Activated CD4-positive, alpha-beta T cell treated with anti-CD3 and anti-CD28 coated beads, Interleukin-2, amount 50 U/mL, for 16 hours (primary cell): ENCODE results near the gene IFTAP.

Experiments
- DNase-seq: peaks from one replicate; pipeline ENCODE4 v3.0.0-alpha.2; 2020

IFTAP gene

GRCh38 chr11:36600180-36600579 lies 5.9 kb downstream of the IFTAP start:
- DNase-seq = no peak

- no peak for DNase-seq
Measured at GRCh38 chr11:36601155-36601554, 6.9 kb downstream of the IFTAP start.

- no peak for DNase-seq
Measured at GRCh38 chr11:36602135-36602534, 7.8 kb downstream of the IFTAP start.

GRCh38 chr11:36605221-36606216 lies 11.2 kb downstream of the IFTAP start:
- no peak for DNase-seq

- DNase-seq = no peak
Measured at GRCh38 chr11:36608491-36609199, 14.3 kb downstream of the IFTAP start.

- no peak for DNase-seq
Measured at GRCh38 chr11:36609383-36609782, 15.1 kb downstream of the IFTAP start.

- DNase-seq = no peak
Measured at GRCh38 chr11:36615826-36616225, 21.5 kb downstream of the IFTAP start.

GRCh38 chr11:36617543-36618362 lies 23.5 kb downstream of the IFTAP start:
- no peak for DNase-seq

GRCh38 chr11:36618363-36619047 lies 24.2 kb downstream of the IFTAP start:
- DNase-seq = no peak

GRCh38 chr11:36619502-36619901 lies 25.2 kb downstream of the IFTAP start:
- DNase-seq = no peak

- no peak for DNase-seq
Measured at GRCh38 chr11:36620246-36620645, 25.9 kb downstream of the IFTAP start.

GRCh38 chr11:36622431-36623136 lies 28.3 kb downstream of the IFTAP start:
- DNase-seq = peak; percentile 18

- no peak for DNase-seq
Measured at GRCh38 chr11:36623494-36623893, 29.2 kb downstream of the IFTAP start.

- DNase-seq = no peak
Measured at GRCh38 chr11:36627006-36627405, 32.7 kb downstream of the IFTAP start.

- no peak for DNase-seq
Measured at GRCh38 chr11:36627471-36627870, 33.2 kb downstream of the IFTAP start.

GRCh38 chr11:36628141-36628540 lies 33.8 kb downstream of the IFTAP start:
- DNase-seq = no peak

GRCh38 chr11:36628765-36629244 lies 34.5 kb downstream of the IFTAP start:
- DNase-seq = no peak

- DNase-seq = peak; percentile 25
Measured at GRCh38 chr11:36631774-36632173, 37.5 kb downstream of the IFTAP start.

- no peak for DNase-seq
Measured at GRCh38 chr11:36635066-36635862, 41.0 kb downstream of the IFTAP start.

- no peak for DNase-seq
Measured at GRCh38 chr11:36638556-36638955, 44.3 kb downstream of the IFTAP start.
